HL-60 (cell line): ENCODE results near the gene TPD52L1.

Experiments used
- DNase-seq, 2 experiments: peaks; one replicate each; pipeline ENCODE4 v3.0.0-alpha.2; 2010 to 2020; ENCODE audit warnings: low read depth in 1 of 2, low spot score in 1 of 2
- H3K27ac ChIP-seq: fragments of 250-450 bp; sonication (Bioruptor Pico); replicated peaks from 2 replicates; pipeline ENCODE4 v1.5.1; 2020; ENCODE audit warnings: mild to moderate bottlenecking, moderate library complexity
- H3K27me3 ChIP-seq: fragments of 250-450 bp; sonication (Bioruptor Pico); 2 replicates; pipeline ENCODE4 v1.5.1; 2021; ENCODE audit warnings: mild to moderate bottlenecking, moderate library complexity; ENCODE audit not compliant: insufficient read depth, poor library complexity, severe bottlenecking
- H3K4me3 ChIP-seq: replicated peaks from 2 replicates; pipeline ENCODE4 v1.5.1; 2011; ENCODE audit warnings: mild to moderate bottlenecking, control low read depth, low read length; ENCODE audit not compliant: insufficient read depth
- CTCF ChIP-seq: IDR thresholded peaks from one replicate; pipeline ENCODE4 v1.5.1; 2011; ENCODE audit warnings: low read length, control low read depth, inconsistent platforms; ENCODE audit not compliant: insufficient read depth
- GABPA ChIP-seq: IDR thresholded peaks from 2 replicates; pipeline ENCODE4 v1.6.1; 2012; ENCODE audit warnings: low read depth
- POLR2AphosphoS5 ChIP-seq: IDR thresholded peaks from 2 replicates; pipeline ENCODE4 v1.6.1; 2012; ENCODE audit warnings: low read depth
- REST ChIP-seq: IDR thresholded peaks from 2 replicates; pipeline ENCODE4 v1.6.1; 2012; ENCODE audit warnings: low read depth; ENCODE audit not compliant: insufficient replicate concordance
- SPI1 ChIP-seq: IDR thresholded peaks from 2 replicates; pipeline ENCODE4 v1.6.1; 2012; ENCODE audit warnings: low read depth, mild to moderate bottlenecking, borderline replicate concordance

Gene TPD52L1

DNA sequence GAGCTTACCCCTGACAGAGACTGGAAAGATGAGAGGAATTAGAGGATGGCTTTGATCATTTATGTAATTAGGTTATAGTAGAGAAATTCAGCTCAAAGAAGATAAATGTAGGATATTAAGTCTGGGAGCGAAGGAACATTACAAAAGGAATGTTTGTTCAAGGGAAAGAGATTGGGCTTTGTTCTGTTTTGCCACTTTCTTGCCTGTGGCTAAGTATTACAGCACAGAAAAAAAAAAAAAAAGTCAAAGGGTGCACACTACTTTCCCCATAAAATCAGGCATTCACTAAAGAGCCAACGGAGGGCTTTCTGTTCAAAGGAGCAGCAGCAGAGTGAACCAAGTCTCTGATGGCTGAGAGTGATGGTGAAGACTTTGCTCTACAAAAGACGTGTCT lies 153.2 kb downstream of the TPD52L1 start:
- Histone ChIP-seq H3K27me3 (no peaks in the 10 kb centered on the region), H3K27ac (no peak overlapping the region), H3K4me3 (no peak overlapping the region)
- no peak for TF ChIP-seq GABPA
- TF ChIP-seq CTCF = no peak
- TF ChIP-seq SPI1 = no peak
- no peak for TF ChIP-seq POLR2AphosphoS5
- no peak for TF ChIP-seq REST
- no peak for DNase-seq

DNA sequence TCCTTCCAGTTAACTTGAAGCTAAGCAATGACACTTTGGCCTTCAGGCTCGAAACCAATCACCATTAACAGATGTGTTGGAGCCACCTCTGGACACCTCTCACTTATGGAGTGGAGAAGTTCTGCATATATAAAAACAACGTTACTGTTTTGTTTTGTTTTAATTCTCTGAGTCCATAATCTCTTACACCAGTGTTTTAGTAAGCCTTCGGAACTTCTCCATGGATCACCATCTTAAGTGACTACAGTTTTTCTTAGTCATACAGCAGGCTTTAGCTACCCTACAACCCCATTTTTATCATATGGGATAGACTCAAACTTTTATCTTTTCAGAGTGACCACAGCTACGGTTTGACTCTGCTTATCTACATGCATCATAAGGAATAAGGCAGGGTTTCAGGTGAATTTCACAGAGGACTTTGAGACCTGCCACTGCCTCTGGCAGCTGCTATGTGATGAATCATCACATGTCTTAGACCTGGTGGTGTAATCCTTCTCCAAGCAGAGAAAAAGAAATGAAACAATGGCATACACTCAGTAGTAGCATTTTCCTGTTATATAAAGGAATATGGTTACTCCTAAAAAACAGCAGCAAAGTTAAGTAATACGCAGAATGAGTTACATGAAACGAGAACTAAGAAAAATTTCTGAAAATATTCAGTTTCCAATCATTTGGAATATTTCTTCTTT lies 153.7 kb downstream of the TPD52L1 start:
- Histone ChIP-seq H3K4me3 (no peak overlapping the region), H3K27me3 (no peaks in the 10 kb centered on the region), H3K27ac (no peak overlapping the region)
- TF ChIP-seq REST (no peak), SPI1 (no peak), CTCF (no peak), GABPA (no peak), POLR2AphosphoS5 (no peak)
- no peak for DNase-seq

DNA sequence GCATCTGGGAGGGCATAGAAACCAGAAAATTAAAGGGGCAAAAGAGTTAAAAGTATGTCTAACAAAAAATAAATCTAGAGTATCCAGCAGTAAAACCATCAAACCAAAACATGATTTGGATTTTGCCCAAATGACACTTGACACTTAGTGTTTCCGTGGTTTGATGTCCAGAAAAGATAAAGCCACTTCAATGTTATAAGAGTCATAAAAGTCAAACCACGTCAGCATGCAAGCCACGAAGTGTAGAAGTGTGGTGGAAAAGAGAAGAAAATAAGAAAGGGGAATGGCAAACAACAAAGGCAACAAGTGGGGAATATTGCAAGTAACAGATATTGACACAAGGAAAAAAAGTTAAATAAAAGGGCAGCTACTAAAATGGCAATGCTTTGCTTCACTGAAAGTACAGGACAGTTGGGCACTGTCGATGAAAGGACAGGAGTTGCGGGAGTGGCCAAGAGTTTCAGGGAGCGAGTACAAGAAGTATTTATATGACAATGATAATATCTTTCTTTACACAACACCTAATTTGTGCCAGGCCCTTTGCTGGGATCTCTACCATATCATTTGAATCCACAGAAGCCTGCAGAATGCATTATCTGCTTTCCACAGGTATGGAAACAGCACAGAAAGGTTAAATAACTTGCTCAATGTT lies 154.5 kb downstream of the TPD52L1 start:
- DNase-seq = no peak
- Histone ChIP-seq H3K4me3 (no peak overlapping the region), H3K27ac (no peak overlapping the region), H3K27me3 (no peaks in the 10 kb centered on the region)
- TF ChIP-seq SPI1 (no peak), REST (no peak), POLR2AphosphoS5 (no peak), CTCF (no peak), GABPA (no peak)
